Mesendoderm (in vitro differentiated cells): ENCODE measurements around the gene POMZP3.
"Not testable (repeated sequence)": the region's sequence is repeated elsewhere in the genome, so short reads cannot be mapped to it uniquely, and the experiment has no call there.

ENCODE experiments used
- DNase-seq: peaks from one replicate; pipeline ENCODE4 v3.0.0; 2013
- H2AK5ac ChIP-seq: 2 replicates; pipeline ENCODE4 v1.6.1; 2013; ENCODE audit warnings: low read length, inconsistent platforms
- H2BK120ac ChIP-seq: 2 replicates; pipeline ENCODE4 v1.6.1; 2013; ENCODE audit warnings: low read depth, mild to moderate bottlenecking, low read length, moderate library complexity, mixed read lengths
- H2BK15ac ChIP-seq: replicated peaks from 2 replicates; pipeline ENCODE4 v1.6.1; 2013; ENCODE audit warnings: low read depth, mild to moderate bottlenecking, moderate library complexity
- H2BK5ac ChIP-seq: 2 replicates; pipeline ENCODE4 v1.6.1; 2013; ENCODE audit warnings: low read length, inconsistent platforms
- H3K18ac ChIP-seq: 2 replicates; pipeline ENCODE4 v1.6.1; 2013; ENCODE audit warnings: mild to moderate bottlenecking, low read length, mixed read lengths
- H3K23ac ChIP-seq: one replicate; pipeline ENCODE4 v1.6.1; 2013; ENCODE audit warnings: low read length
- H3K27ac ChIP-seq: 2 replicates; pipeline ENCODE4 v1.5.1; 2013; ENCODE audit warnings: low read depth, mild to moderate bottlenecking, inconsistent platforms, low read length, moderate library complexity
- H3K27me3 ChIP-seq: 2 replicates; pipeline ENCODE4 v1.6.1; 2013; ENCODE audit warnings: low read length, control low read depth, mild to moderate bottlenecking, inconsistent platforms; ENCODE audit not compliant: insufficient read depth, poor library complexity
- H3K36me3 ChIP-seq: 2 replicates; pipeline ENCODE4 v1.6.1; 2013; ENCODE audit warnings: low read length, inconsistent platforms; ENCODE audit not compliant: control insufficient read depth, insufficient read depth
- H3K4ac ChIP-seq: one replicate; pipeline ENCODE4 v1.6.1; 2013; ENCODE audit warnings: low read depth, mild to moderate bottlenecking, low read length, moderate library complexity
- H3K4me1 ChIP-seq: 2 replicates; pipeline ENCODE4 v1.6.1; 2013; ENCODE audit warnings: low read depth, low read length, inconsistent platforms; ENCODE audit not compliant: control insufficient read depth
- H3K4me2 ChIP-seq: 2 replicates; pipeline ENCODE4 v1.6.1; 2013; ENCODE audit warnings: low read length
- H3K4me3 ChIP-seq: 2 replicates; pipeline ENCODE4 v1.5.1; 2013; ENCODE audit warnings: mild to moderate bottlenecking, low read length
- H3K56ac ChIP-seq: one replicate; pipeline ENCODE4 v1.6.1; 2013; ENCODE audit warnings: low read length
- H3K79me1 ChIP-seq: 2 replicates; pipeline ENCODE4 v1.6.1; 2013; ENCODE audit warnings: low read length, inconsistent platforms
- H3K79me2 ChIP-seq: 2 replicates; pipeline ENCODE4 v1.6.1; 2013; ENCODE audit warnings: mild to moderate bottlenecking, low read length; ENCODE audit not compliant: control insufficient read depth, insufficient read depth
- H3K9ac ChIP-seq: 2 replicates; pipeline ENCODE4 v1.6.1; 2013; ENCODE audit warnings: low read length, inconsistent platforms
- H4K5ac ChIP-seq: one replicate; pipeline ENCODE4 v1.6.1; 2013; ENCODE audit warnings: low read length
- H4K8ac ChIP-seq: one replicate; pipeline ENCODE4 v1.6.1; 2013; ENCODE audit warnings: low read depth, mild to moderate bottlenecking, control low read depth, low read length, moderate library complexity
- WGBS: extraction: QIAGEN DNeasy Blood & Tissue Kit; methylation state at CpG from one replicate; pipeline ENCODE4 v1.1.7; 2013; ENCODE audit warnings: low lambda C conversion rate, missing lambda C conversion rate; ENCODE audit not compliant: insufficient coverage; ENCODE audit errors: extremely low coverage; 5-methylcytosine and 5-hydroxymethylcytosine counted together

POMZP3 gene

GRCh38 chr7:76560157-76560556 lies 66.9 kb downstream of the POMZP3 start:
- not testable (repeated sequence) for H2BK15ac ChIP-seq, H3K27ac ChIP-seq, H3K4me1 ChIP-seq, H3K36me3 ChIP-seq, H2BK5ac ChIP-seq, H3K18ac ChIP-seq, H3K4me3 ChIP-seq, H3K79me1 ChIP-seq, H3K79me2 ChIP-seq, H3K4me2 ChIP-seq, H3K56ac ChIP-seq, H4K5ac ChIP-seq, H2AK5ac ChIP-seq, H3K9ac ChIP-seq, H2BK120ac ChIP-seq, H3K27me3 ChIP-seq, H4K8ac ChIP-seq, DNase-seq, H3K4ac ChIP-seq, H3K23ac ChIP-seq
- WGBS, result no CpG with 5 or more reads among the region's 4 CpGs
